HepG2 (cell line): ENCODE results near the gene OR6S1. TPM values are rescaled to one million over a fixed set of nuclear protein-coding genes. Genes with fewer than 3 reads are reported as not detected.
A peak's percentile ranks its signal among the peaks of the same experiment; 100 is the strongest.

Experiments used
- BRCA1 ChIP-seq: sonication (generic); formaldehyde crosslinking; IDR thresholded peaks from 2 replicates; pipeline ENCODE4 v1.4.0; 2020; ENCODE audit warnings: missing genetic modification reagents
- EP300 ChIP-seq, 3 experiments: sonication (generic) in 1 of 3; formaldehyde crosslinking in 1 of 3; IDR thresholded peaks; 2 replicates each; pipeline versions ENCODE4 v1.5.1 to v1.6.1; 2011 to 2020; ENCODE audit warnings: low read depth in 2 of 3, low read length in 2 of 3, borderline replicate concordance in 1 of 3, improper control_type of control experiment in 1 of 3, mild to moderate bottlenecking in 1 of 3, missing genetic modification reagents in 1 of 3, moderate library complexity in 1 of 3
- FOXA3 ChIP-seq: IDR thresholded peaks from 2 replicates; pipeline ENCODE4 v1.6.1; 2016; ENCODE audit warnings: missing genetic modification reagents, missing compliant biosample characterization
- GFI1 ChIP-seq: sonication (generic); formaldehyde crosslinking; IDR thresholded peaks from 2 replicates; pipeline ENCODE4 v1.5.0; 2020; ENCODE audit warnings: missing genetic modification reagents, mild to moderate bottlenecking, borderline replicate concordance
- HNF4A ChIP-seq: sonication (generic); formaldehyde crosslinking; IDR thresholded peaks from 2 replicates; pipeline ENCODE4 v1.4.0; 2020; ENCODE audit warnings: missing genetic modification reagents
- IRX3 ChIP-seq: sonication (generic); formaldehyde crosslinking; IDR thresholded peaks from 2 replicates; pipeline ENCODE4 v1.8.1; 2023; ENCODE audit warnings: mild to moderate bottlenecking, low read depth, missing genetic modification reagents, borderline replicate concordance
- MAF1 ChIP-seq: sonication (generic); formaldehyde crosslinking; IDR thresholded peaks from 2 replicates; pipeline ENCODE4 v1.5.0; 2020; ENCODE audit warnings: missing genetic modification reagents, borderline replicate concordance
- MAZ ChIP-seq, 2 experiments: sonication (generic) in 1 of 2; formaldehyde crosslinking in 1 of 2; IDR thresholded peaks; 2 replicates each; pipeline versions ENCODE4 v1.5.0 to v1.6.1; 2012 to 2020; ENCODE audit warnings: low read depth in 2 of 2, mild to moderate bottlenecking in 2 of 2, borderline replicate concordance in 1 of 2, improper control_type of control experiment in 1 of 2, low read length in 1 of 2, missing genetic modification reagents in 1 of 2, moderate library complexity in 1 of 2
- PHF20 ChIP-seq: sonication (generic); formaldehyde crosslinking; IDR thresholded peaks from 2 replicates; pipeline ENCODE4 v1.5.0; 2020; ENCODE audit warnings: mild to moderate bottlenecking, missing genetic modification reagents
- REPIN1 ChIP-seq: sonication (generic); formaldehyde crosslinking; IDR thresholded peaks from 2 replicates; pipeline ENCODE4 v1.8.0; 2022; ENCODE audit warnings: missing genetic modification reagents, low read depth, mild to moderate bottlenecking, borderline replicate concordance
- SALL2 ChIP-seq: sonication (generic); formaldehyde crosslinking; IDR thresholded peaks from 2 replicates; pipeline ENCODE4 v1.8.1; 2023; ENCODE audit warnings: mild to moderate bottlenecking, missing genetic modification reagents, inconsistent platforms
- TBP ChIP-seq: sonication (generic); formaldehyde crosslinking; IDR thresholded peaks from 2 replicates; pipeline ENCODE4 v1.5.0; 2020; ENCODE audit warnings: missing genetic modification reagents
- TFE3 ChIP-seq: IDR thresholded peaks from 2 replicates; pipeline ENCODE4 v1.6.1; 2016
- TGIF2 ChIP-seq: IDR thresholded peaks from 2 replicates; pipeline ENCODE4 v1.6.1; 2016; ENCODE audit warnings: control low read depth, missing compliant biosample characterization
- ZBTB2 ChIP-seq: sonication (generic); formaldehyde crosslinking; IDR thresholded peaks from 2 replicates; pipeline ENCODE4 v1.8.0; 2022; ENCODE audit warnings: low read depth, missing genetic modification reagents
- ZBTB49 ChIP-seq: sonication (generic); formaldehyde crosslinking; IDR thresholded peaks from 2 replicates; pipeline ENCODE4 v1.4.0; 2020; ENCODE audit warnings: missing genetic modification reagents, borderline replicate concordance
- ZNF567 ChIP-seq: sonication (generic); formaldehyde crosslinking; IDR thresholded peaks from 2 replicates; pipeline ENCODE4 v1.8.1; 2023; ENCODE audit warnings: mild to moderate bottlenecking, missing genetic modification reagents, borderline replicate concordance
- ZNF777 ChIP-seq: sonication (generic); formaldehyde crosslinking; IDR thresholded peaks from 2 replicates; pipeline ENCODE4 v1.4.0; 2020; ENCODE audit warnings: missing genetic modification reagents
- polyA plus RNA-seq, 8 experiments: library from polyadenylated mRNA; depleted of rRNA in 3 of 8; stranded (reverse) in 7 of 8; unstranded in 1 of 8; fragments of >200 nt; fragmentation: Illumina TruSeq in 4 of 8; extraction: Trizol in 4 of 8; gene quantifications; 2 replicates each; pipeline versions ENCODE4 v1.2.1 to v1.2.3, GENCODE V29; 2011 to 2016; ENCODE audit warnings: low read depth in 4 of 8, missing spikeins in 1 of 8, mixed read lengths in 1 of 8; ENCODE audit not compliant: insufficient read depth in 1 of 8
- total RNA-seq, 5 experiments: library from RNA; depleted of rRNA; stranded (reverse); fragments of >200 nt; fragmentation: Illumina TruSeq; extraction: Trizol; gene quantifications; 2 replicates each; pipeline ENCODE4 v1.2.3, GENCODE V29; 2016; ENCODE audit warnings: low read depth in 1 of 5
- TF ChIP-seq, protein P1 (sequence below): sonication (generic); formaldehyde crosslinking; IDR thresholded peaks from 2 replicates; pipeline ENCODE4 v1.5.0; 2020; ENCODE audit warnings: mild to moderate bottlenecking, missing genetic modification reagents

Gene OR6S1
- total and polyA plus RNA-seq, 2 of the 13 experiments (the other 11 are each of a cell fraction or from before 2014, with no cell fraction given): 0.09 TPM; not detected in 1

DNA sequence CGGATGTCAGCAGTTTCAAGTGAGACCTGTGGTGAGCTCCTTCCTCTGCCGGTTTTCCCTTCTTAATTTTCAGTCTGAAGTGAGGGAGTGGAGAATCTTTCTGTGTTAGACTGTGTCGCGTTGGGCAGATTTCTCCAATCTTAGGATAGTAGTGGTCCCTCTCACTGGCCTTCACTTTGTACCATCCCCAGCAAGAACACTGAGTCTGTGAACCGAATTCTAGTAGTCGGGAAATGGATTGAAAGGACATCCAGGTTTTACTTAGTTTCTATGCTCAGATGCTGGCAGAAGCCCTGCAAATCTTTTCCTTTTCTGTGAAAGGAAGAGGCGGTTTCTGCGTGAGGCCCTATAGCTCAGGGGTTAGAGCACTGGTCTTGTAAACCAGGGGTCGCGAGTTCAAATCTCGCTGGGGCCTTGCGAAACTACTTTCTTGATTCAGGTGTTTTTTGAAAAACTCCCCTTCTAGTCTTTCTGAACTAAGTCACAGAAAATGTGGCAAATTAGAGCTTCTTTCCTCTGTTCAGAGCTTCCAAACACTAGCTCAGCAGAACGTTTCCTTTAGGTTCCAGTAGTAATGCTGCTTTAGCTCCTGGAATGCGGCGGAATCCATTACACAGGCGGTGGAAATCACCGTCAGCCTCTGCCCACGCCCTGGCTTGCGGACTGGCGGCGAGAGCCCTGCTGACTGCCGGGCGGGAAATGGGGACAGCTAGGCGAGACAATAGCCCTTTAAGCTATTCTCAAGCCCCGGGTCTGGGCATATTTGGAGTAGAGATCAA, 40.0 kb upstream of the OR6S1 start (continued):
- TF ChIP-seq ZBTB2 (no peak), TGIF2 (CRISPR knock-in tag) (no peak), IRX3 (CRISPR knock-in tag) (no peak), ZNF567 (CRISPR knock-in tag) (0 out of 2 replicates have a peak, but pooled peaks have one; percentile 22), ZBTB49 (0 out of 2 replicates have a peak, but pooled peaks have one; percentile 17), TFE3 (CRISPR knock-in tag) (peak; percentile 46; the same call in 1 of the 2 replicates), BRCA1 (CRISPR knock-in tag) (0 out of 2 replicates have a peak, but pooled peaks have one; percentile 47), REPIN1 (CRISPR knock-in tag) (peak; percentile 66; the same call in 1 of the 2 replicates), PHF20 (CRISPR knock-in tag) (no peak), GFI1 (peak; percentile 53; the same call in 1 of the 2 replicates), TBP (CRISPR knock-in tag) (peak; percentile 93), MAF1 (peak; percentile 99), MAZ (IDR thresholded peaks at IDR 0.05; ENCODE audit: borderline replicate concordance, low read depth, low read length) (peak; percentile 2; the same call in 1 of the 2 replicates), MAZ (CRISPR knock-in tag; IDR thresholded peaks at IDR 0.05; ENCODE audit: low read depth) (peak; percentile 29; the same call in 1 of the 2 replicates), EP300 (IDR thresholded peaks at IDR 0.05; ENCODE audit: low read depth in 2 of 2, low read length in 2 of 2) (peak in 1 of 2 experiments; percentile 55; a peak in 2 of 4 replicates), EP300 (CRISPR knock-in tag; IDR thresholded peaks at IDR 0.05; ENCODE audit: borderline replicate concordance) (no peak; the same call in 1 of the 2 replicates), ZNF777 (CRISPR knock-in tag) (peak; percentile 18; the same call in 1 of the 2 replicates), FOXA3 (CRISPR knock-in tag) (peak; percentile 68), HNF4A (CRISPR knock-in tag) (peak; percentile 38; the same call in 1 of the 2 replicates), SALL2 (peak; percentile 82; the same call in 1 of the 2 replicates)
- TF ChIP-seq, protein P1, sequence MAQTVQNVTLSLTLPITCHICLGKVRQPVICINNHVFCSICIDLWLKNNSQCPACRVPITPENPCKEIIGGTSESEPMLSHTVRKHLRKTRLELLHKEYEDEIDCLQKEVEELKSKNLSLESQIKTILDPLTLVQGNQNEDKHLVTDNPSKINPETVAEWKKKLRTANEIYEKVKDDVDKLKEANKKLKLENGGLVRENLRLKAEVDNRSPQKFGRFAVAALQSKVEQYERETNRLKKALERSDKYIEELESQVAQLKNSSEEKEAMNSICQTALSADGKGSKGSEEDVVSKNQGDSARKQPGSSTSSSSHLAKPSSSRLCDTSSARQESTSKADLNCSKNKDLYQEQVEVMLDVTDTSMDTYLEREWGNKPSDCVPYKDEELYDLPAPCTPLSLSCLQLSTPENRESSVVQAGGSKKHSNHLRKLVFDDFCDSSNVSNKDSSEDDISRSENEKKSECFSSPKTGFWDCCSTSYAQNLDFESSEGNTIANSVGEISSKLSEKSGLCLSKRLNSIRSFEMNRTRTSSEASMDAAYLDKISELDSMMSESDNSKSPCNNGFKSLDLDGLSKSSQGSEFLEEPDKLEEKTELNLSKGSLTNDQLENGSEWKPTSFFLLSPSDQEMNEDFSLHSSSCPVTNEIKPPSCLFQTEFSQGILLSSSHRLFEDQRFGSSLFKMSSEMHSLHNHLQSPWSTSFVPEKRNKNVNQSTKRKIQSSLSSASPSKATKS (CRISPR knock-in tag): peak; percentile 30; the same call in 1 of the 2 replicates
